ENCODE results near the gene DAZAP1. TPM values are rescaled to one million over a fixed set of nuclear protein-coding genes. Genes with fewer than 3 reads are reported as not detected.

Gene DAZAP1
- total RNA-seq, 1 donor from 2014 or later: 35.7 TPM

- DNase-seq: no peak
These were observed 30.0 kb upstream of the DAZAP1 start for GRCh38 chr19:1377176-1377964.

GRCh38 chr19:1377965-1378785 lies 29.2 kb upstream of the DAZAP1 start:
- DNase-seq: no peak

- DNase-seq: no peak
These were observed 28.1 kb upstream of the DAZAP1 start for GRCh38 chr19:1379126-1379905.

- no peak for DNase-seq
These were observed 27.4 kb upstream of the DAZAP1 start for GRCh38 chr19:1379961-1380489.

GRCh38 chr19:1382250-1382649 lies 25.1 kb upstream of the DAZAP1 start:
- DNase-seq: no peak

GRCh38 chr19:1383017-1383311 lies 24.4 kb upstream of the DAZAP1 start:
- no peak for DNase-seq

- peak; percentile 91 for DNase-seq
These were observed 23.9 kb upstream of the DAZAP1 start, which contains the start of gene NDUFS7 for GRCh38 chr19:1383312-1384084. Gene NDUFS7 (plus strand): TSS chr19:1383907. CDS start chr19:1383927, 20 bp downstream.

- DNase-seq: no peak
These were observed 23.3 kb upstream of the DAZAP1 start for GRCh38 chr19:1384085-1384462.

- no peak for DNase-seq
These were observed 22.8 kb upstream of the DAZAP1 start for GRCh38 chr19:1384478-1385110.

- DNase-seq: no peak
These were observed 21.6 kb upstream of the DAZAP1 start for GRCh38 chr19:1385816-1386215.

- DNase-seq: no peak
These were observed 20.3 kb upstream of the DAZAP1 start for GRCh38 chr19:1386945-1387683.

- DNase-seq: no peak
These were observed 19.4 kb upstream of the DAZAP1 start for GRCh38 chr19:1387684-1388636.

- DNase-seq: no peak
These were observed 18.8 kb upstream of the DAZAP1 start for GRCh38 chr19:1388637-1389026.

GRCh38 chr19:1389033-1389940 lies 18.1 kb upstream of the DAZAP1 start:
- DNase-seq: peak; percentile 54

- no peak for DNase-seq
These were observed 16.4 kb upstream of the DAZAP1 start for GRCh38 chr19:1390890-1391423.

GRCh38 chr19:1392407-1392806 lies 15.0 kb upstream of the DAZAP1 start:
- no peak for DNase-seq

- no peak for DNase-seq
These were observed 14.4 kb upstream of the DAZAP1 start for GRCh38 chr19:1392939-1393530.

GRCh38 chr19:1393841-1394240 lies 13.5 kb upstream of the DAZAP1 start:
- no peak for DNase-seq

Measured in occipital lobe (tissue), 2 donors.